ENCODE results near the gene SEMA3G.

DNA sequence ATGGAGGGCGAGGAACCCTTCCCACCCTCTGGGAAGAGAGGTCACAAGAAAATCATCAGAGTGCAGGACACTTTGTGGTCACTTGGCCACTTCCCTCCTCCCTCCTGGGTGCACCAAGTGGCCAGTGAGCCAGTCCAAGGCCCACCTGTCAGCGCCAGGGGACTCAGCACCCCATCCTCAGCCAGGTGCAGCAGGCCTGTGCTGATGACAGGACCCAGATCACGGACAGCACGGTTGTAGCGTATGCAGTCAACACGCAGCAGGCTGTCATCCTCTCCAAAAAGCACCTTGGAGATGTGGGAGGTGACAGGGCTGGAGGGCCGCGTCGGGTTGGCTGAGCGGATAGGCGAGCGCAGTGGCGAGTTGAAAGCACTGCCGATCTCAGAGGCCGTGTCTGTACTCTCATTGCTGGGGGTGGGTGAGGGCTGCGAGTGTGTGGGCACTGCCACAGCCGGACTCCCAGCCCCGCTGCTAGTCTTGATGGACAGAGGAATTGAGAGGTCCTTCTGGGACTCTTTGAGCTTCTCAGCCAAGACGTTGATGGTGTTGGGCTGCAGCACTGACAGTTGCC, 41.5 kb downstream of the SEMA3G start:
- TF ChIP-seq, protein P1, sequence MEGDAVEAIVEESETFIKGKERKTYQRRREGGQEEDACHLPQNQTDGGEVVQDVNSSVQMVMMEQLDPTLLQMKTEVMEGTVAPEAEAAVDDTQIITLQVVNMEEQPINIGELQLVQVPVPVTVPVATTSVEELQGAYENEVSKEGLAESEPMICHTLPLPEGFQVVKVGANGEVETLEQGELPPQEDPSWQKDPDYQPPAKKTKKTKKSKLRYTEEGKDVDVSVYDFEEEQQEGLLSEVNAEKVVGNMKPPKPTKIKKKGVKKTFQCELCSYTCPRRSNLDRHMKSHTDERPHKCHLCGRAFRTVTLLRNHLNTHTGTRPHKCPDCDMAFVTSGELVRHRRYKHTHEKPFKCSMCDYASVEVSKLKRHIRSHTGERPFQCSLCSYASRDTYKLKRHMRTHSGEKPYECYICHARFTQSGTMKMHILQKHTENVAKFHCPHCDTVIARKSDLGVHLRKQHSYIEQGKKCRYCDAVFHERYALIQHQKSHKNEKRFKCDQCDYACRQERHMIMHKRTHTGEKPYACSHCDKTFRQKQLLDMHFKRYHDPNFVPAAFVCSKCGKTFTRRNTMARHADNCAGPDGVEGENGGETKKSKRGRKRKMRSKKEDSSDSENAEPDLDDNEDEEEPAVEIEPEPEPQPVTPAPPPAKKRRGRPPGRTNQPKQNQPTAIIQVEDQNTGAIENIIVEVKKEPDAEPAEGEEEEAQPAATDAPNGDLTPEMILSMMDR (conservative IDR thresholded peaks at IDR 0.05; ENCODE audit: low read depth, low read length) = no peak
- no peak for TF ChIP-seq EZH2 (IDR thresholded peaks at IDR 0.05; ENCODE audit: borderline replicate concordance, low read depth, low read length, poor library complexity, severe bottlenecking)
